HG03280 (cell line): Measurements from ENCODE around the gene ZNF341.
"Not testable (repeated sequence)": the region's sequence is repeated elsewhere in the genome, so short reads cannot be mapped to it uniquely, and the experiment has no call there.

ENCODE experiments used
- ATAC-seq: cut with Tn5 transposase; IDR thresholded peaks from one replicate; pipeline ENCODE4 v1.9.1; 2021; ENCODE audit warnings: mild to moderate bottlenecking, moderate library complexity; ENCODE audit not compliant: unreplicated experiment

The ZNF341 gene

GRCh38 chr20:33727806-33728205, 4.0 kb upstream of the ZNF341 start:
- ATAC-seq = no peak

- ATAC-seq = no peak
These were observed 3.3 kb upstream of the ZNF341 start for GRCh38 chr20:33728463-33728862.

DNA sequence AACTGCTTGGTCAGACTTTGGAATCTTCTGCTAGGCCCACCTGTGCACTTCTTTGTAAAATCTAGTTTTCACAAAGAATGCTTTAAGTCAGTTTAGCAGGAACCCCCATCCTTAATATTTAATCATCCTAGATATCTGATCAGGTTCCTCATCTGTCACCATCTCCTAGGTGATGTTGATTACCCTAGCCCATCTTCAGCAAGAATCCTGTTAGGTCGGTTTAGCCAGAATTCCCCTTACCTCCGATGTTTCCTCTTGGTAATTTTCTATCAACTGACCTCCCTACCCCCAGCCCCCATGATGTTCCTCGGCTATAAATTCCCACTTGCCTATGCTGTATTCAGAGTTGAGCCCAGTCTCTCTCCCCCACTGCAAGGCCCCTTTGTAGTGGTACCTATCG, 2.7 kb upstream of the ZNF341 start:
- no peak for ATAC-seq

GRCh38 chr20:33730946-33731692, 677 bp upstream of the ZNF341 start:
- ATAC-seq = no peak

DNA sequence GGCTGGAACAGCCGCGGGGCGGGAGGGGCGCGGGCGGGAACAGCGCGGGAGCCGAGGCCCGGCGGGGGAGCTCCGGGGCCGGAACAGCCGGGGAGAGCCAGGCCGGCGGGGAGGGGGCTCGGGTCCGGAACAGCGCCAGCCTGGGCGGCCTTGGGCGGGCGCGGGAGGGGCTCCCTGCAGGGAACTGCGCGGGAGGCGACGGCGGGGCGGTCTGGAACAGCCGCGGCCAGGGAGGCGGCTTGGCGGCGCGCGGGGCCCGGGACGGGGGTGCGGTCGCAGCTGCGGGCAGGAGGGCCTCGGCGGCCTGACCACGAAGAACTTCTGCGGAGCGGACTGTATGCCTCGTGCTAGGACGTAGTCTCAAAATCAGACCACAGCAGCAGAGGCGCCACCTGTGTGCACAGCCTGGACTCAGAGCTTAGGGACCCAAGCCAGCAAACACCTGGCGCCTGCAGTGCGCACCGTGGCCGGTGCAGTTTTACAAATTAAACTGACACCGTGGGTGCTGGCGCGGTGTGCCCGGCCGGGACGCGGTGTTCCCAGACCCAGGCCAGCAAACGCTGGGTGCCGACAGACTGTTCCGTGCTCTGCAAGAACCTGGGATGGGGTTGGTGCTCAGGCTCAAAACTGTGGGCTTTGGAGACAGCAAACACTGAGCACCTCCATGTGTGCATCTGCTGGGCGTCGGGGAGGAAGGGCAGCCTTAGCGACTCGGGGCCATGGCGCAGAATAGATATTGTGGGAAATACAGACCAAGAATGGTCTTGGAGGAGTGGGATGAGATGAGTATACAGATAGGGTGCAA, 572 bp downstream of the ZNF341 start:
- peak; percentile 55 for ATAC-seq

- ATAC-seq = no peak
These were observed 2.1 kb downstream of the ZNF341 start for GRCh38 chr20:33733654-33734576.

DNA sequence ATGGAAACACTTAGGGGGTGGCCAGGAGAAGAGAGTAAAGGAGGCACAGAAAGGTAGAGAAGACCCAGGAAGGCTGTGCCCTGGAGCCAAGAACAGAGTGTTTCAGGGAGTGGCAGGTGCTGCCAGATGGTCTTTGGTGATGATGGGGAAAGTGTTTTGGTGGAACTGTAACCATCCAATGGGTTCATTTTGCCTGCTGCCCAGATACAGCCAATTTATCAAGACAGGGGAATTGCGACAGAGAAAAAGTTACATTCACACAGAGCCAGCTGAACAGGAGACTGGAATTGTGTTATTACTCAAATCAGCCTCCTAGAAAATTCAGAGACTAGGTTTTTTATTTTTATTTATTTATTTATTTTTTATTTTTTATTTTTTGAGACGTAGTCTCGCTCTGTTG, 5.2 kb downstream of the ZNF341 start:
- no peak for ATAC-seq

- no peak for ATAC-seq
These were observed 7.7 kb downstream of the ZNF341 start for GRCh38 chr20:33739493-33739892.

GRCh38 chr20:33740189-33740588, 8.4 kb downstream of the ZNF341 start:
- no peak for ATAC-seq

GRCh38 chr20:33744181-33744580, 12.4 kb downstream of the ZNF341 start:
- no peak for ATAC-seq

GRCh38 chr20:33744773-33745385, 13.1 kb downstream of the ZNF341 start:
- ATAC-seq = no peak

DNA sequence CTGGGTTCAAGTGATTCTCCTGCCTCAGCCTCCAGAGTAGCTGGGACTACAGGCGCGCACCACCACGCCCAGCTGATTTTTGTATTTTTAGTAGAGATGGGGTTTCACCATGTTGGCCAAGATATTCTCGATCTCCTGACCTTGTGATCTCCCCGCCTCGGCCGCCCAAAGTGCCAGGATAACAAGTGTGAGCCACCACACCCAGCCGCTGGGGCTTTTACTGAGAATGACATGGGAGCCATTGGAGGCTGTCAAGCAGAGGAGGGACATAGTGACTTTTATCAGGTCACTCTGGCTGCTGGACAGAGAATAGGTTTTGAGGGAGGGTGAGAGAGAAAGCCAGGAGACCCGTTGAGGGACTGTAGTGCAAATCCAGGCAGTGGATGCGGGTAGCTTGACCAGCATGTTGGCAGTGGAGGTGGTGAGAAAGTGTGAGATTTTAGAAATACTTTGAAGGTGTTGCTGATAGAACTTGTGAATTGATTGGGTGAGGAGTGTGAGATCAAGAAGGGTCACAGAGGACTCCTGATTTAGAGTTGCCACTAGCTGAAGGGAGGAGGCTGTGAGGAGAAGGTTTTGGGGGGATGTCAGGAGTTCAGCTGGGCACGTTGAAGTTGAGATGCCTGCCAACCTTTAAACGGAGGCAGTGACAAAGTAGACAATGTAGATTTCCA, 14.7 kb downstream of the ZNF341 start:
- ATAC-seq = no peak

DNA sequence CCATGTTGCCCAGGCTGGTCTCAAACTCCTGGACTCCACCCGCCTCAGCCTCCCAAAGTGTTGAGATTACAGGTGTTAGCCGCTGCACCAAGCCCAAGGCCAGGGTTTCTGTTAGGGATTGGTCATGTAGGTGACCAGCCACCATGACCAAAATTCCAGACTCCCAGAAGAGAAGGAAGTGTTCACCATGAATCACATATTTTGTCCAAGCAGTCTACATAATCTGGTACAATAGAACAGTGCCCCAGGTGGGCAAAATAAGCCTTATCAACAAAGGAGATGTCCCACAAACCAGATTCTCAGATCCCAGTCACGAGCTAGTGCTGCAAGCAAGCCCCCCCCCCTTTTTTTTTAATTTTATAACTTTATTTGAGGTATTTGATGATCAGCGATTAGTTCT, 20.0 kb downstream of the ZNF341 start:
- no peak for ATAC-seq

- no peak for ATAC-seq
These were observed 21.3 kb downstream of the ZNF341 start for GRCh38 chr20:33753143-33753542.

DNA sequence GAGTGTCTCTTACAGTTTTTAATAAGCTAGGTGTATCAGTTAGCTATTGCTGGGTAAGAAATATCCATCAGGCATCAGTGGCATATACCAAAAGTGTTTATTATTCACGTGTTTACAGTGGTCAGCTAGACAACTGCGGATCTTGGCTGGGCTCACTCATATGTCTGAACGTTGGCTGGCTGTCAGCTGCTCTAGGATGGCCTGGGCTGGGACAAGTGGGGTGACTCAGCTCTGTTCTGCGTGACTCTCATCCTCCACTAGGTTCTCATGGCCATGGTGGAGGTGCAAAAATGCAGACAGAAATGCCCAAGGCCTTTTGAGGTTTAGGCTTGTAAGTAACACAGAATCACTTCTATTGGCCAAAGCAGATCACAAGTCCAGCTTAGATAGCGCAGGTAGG, 22.0 kb downstream of the ZNF341 start:
- no peak for ATAC-seq

DNA sequence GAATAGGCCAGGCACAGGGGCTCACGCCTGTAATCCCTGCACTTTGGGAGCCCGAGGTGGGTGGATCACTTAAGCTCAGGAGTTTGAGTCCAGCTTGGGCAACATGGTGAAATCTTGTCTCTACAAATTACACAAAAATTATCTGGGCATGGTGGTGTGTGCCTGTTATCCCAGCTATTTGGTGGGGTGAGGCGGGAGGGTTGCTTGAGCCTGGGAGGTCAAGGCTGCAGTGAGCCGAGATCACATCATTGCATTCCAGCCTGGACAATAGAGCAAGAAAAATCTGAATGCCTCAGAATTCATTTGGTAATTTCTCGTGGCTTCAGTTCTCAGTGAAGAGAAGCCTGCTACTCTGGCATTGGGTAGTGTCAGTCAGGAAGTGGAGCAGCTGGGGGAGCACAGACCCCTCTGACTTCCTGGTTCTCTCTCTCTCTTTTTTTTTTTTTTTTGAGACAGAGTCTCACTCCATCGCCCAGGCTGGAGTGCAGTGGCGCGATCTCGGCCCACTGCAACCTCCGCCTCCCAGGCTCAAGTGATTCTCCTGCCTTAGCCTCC, 24.2 kb downstream of the ZNF341 start:
- ATAC-seq = not testable (repeated sequence)

DNA sequence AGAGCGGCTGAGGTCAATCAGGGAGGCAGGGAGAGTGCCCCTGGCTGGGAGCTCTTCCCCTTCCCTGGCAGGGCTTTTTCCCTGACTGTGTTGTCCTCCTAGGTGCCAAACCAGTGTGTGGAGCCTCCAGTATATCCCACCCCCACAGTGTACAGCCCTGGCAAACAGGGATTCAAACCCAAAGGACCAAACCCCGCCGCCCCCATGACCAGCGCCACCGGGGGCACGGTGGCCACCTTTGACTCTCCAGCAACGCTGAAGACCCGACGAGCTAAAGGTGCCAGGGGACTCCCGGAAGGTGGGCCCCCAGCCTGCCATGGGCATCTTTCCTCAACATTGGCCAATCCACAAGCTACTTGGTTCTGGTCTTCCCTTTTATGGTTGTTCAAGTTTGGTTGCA, 25.2 kb downstream of the ZNF341 start:
- no peak for ATAC-seq

DNA sequence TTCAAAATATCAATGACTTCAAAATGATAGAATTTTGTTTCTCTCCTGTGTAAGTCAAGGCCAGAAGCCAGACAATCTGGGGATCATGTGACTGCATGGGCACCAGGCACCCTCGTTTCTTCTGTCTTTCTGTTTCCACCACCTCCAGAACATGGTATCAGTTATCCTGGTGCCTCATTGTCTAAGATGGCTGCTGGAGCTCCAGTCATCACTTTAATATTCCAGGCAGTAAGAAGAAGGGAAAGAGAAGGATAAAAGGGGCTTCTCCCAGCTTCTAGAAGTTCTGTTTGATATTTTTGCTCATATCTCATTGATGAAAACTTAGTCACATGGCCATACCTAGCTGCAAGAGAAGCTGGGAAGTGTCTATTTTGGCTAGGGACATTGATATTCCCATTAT, 25.7 kb downstream of the ZNF341 start:
- no peak for ATAC-seq

DNA sequence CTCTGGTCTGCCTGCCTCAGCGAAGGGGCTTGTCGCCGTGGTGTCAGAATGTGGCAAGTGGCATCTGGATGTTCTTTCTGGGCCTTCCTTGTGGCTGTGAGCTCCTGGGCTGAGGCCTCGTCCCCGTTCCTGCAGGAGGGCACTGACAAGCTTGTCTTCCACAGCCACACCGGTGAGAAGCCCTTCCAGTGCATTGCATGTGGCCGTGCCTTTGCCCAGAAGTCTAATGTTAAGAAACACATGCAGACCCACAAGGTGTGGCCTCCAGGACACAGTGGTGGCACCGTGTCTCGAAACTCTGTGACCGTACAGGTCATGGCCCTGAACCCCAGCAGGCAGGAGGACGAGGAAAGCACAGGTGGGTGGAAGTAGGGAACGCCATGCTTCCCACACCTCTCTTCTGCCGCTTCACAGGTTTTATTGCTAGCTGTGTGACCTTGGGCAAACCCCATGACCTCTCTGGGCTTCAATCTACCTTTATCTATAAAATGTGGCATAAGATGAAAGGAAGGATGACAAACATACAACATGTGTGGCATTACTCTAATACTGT, 30.0 kb downstream of the ZNF341 start:
- no peak for ATAC-seq

DNA sequence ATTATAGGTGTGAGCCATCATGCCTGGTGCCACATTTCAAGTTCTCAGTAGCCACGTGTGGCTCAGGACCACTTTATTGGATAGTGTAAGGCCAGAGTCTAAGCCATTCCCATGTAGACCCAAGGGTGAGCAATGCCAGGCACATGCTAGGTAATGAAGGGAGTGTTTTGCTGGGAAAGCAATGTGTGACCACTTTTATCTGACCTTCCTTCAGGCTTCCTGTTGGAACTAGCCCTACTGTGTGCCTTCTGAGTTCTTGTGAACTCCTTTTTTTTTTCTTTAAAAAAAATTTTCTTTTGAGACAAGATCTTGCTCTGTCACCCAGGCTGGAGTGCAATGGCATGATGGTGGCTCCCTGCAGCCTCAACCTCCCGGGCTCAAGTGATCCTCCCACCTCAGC, 33.3 kb downstream of the ZNF341 start:
- no peak for ATAC-seq
